PC-3 (cell line): ENCODE results near the gene GRAMD1C.

ENCODE experiments used
- EZH2 ChIP-seq: fragments of 300-600 bp; sonication (generic); IDR thresholded peaks from one replicate; pipeline ENCODE4 v1.6.1; 2017; ENCODE audit warnings: antibody characterized with exemption, mild to moderate bottlenecking, low read length; ENCODE audit not compliant: unreplicated experiment
- TF ChIP-seq, protein P1 (sequence below): fragments of 300-600 bp; sonication (generic); conservative IDR thresholded peaks from 2 replicates; pipeline ENCODE4 v1.5.1; 2017; ENCODE audit warnings: antibody characterized with exemption, low read depth, mild to moderate bottlenecking, low read length

DNA sequence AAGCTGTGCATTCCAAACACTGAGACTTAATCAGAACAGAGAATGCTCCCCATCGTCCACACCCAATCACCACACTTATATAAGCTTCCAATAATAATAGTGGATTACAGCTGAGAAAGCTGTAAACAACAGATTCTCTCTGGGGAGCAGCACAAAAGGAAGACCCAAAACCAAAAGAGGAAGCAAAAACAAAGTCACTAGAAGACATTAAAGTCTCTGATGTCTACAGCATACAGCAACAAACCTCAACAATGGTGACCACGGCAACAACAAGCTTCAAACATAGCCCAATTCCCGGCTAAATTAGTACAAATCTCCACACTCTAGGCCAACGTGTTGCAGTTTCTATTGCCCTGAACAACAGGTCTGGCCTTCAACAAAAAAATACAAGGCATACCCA is 147.0 kb downstream of the GRAMD1C start:
- TF ChIP-seq, protein P1, sequence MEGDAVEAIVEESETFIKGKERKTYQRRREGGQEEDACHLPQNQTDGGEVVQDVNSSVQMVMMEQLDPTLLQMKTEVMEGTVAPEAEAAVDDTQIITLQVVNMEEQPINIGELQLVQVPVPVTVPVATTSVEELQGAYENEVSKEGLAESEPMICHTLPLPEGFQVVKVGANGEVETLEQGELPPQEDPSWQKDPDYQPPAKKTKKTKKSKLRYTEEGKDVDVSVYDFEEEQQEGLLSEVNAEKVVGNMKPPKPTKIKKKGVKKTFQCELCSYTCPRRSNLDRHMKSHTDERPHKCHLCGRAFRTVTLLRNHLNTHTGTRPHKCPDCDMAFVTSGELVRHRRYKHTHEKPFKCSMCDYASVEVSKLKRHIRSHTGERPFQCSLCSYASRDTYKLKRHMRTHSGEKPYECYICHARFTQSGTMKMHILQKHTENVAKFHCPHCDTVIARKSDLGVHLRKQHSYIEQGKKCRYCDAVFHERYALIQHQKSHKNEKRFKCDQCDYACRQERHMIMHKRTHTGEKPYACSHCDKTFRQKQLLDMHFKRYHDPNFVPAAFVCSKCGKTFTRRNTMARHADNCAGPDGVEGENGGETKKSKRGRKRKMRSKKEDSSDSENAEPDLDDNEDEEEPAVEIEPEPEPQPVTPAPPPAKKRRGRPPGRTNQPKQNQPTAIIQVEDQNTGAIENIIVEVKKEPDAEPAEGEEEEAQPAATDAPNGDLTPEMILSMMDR, result no peak
- TF ChIP-seq EZH2, result no peak
